ENCODE measurements around the gene PRKACG.
"Not testable (repeated sequence)": the region's sequence is repeated elsewhere in the genome, so short reads cannot be mapped to it uniquely, and the experiment has no call there.

The PRKACG gene

GRCh38 chr9:69020301-69021145, 6.6 kb upstream of the PRKACG start:
- DNase-seq: no peak

- no peak for DNase-seq
Measured at GRCh38 chr9:69019808-69020207, 5.9 kb upstream of the PRKACG start.

DNA sequence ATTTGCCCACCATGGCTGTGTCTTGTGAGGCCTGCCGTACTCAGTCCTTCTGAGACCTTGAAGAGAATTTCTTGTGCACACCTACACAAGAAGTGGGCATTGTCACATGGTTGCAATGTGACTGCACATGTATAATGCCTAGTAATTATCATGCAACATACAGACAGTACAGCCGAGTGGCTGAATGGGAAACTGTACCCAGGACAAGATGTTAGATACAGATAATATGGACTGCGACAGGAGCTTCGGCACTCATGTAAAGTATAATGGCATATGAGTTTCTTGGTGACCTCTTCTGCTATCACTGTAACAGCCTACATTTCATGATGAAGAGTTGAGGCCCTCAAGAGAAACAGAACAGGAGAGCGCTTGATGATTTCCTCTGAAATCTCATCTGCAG, 4.8 kb upstream of the PRKACG start:
- DNase-seq: no peak

DNA sequence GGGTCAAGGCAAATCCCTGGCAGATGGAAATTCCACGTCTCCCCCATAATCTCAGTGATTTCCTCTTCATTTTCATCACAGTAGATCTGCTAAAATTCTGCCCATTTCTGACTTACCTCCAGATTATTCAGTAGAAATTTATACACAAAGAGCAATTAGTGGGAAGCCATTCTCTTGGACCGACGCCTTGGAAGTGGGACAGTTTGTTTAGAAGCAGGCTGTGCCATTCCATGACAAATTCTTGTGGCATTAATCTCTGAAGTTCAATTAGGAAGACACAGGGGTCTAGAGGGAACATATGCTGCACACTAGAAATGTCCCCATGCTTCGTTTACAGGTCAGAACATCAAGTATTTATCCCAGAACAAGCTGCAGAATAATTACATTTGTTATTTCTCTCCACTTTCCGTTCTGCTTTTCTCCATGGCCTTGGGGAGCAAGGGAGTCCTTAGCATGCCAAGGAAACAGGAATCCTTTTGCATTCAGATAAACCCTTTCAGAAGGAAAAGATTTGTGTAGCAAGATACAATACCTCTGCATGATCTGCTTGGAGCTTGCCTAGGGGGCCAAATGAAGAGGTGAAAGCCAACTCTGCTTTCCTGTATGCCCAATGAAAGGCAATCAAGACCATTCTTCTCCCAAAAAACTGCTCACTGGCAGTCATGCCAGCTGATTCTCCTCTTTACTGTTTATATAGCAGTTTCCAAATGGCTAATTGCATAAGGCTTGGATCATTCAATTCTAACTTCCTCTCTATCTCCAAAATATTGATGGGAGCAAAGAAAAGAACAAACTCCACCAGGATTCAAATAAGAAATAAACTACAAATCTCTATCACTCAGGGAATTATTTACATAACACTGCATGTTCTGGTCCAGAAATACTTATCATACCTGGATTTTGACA, 2.5 kb upstream of the PRKACG start:
- no peak for DNase-seq

DNA sequence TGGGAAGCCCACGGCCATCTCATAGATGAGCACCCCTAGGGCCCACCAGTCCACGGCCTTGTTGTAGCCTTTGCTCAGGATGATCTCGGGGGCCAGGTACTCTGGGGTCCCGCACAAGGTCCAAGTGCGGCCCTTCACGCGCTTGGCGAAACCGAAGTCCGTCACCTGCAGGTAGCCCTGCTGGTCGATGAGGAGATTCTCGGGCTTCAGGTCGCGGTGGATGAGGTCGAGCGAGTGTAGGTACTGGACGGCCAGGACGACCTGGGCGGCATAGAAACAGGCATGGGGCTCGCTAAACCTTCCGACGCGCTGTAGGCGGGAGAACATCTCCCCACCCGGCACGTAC, 558 bp downstream of the PRKACG start:
- DNase-seq: no peak

DNA sequence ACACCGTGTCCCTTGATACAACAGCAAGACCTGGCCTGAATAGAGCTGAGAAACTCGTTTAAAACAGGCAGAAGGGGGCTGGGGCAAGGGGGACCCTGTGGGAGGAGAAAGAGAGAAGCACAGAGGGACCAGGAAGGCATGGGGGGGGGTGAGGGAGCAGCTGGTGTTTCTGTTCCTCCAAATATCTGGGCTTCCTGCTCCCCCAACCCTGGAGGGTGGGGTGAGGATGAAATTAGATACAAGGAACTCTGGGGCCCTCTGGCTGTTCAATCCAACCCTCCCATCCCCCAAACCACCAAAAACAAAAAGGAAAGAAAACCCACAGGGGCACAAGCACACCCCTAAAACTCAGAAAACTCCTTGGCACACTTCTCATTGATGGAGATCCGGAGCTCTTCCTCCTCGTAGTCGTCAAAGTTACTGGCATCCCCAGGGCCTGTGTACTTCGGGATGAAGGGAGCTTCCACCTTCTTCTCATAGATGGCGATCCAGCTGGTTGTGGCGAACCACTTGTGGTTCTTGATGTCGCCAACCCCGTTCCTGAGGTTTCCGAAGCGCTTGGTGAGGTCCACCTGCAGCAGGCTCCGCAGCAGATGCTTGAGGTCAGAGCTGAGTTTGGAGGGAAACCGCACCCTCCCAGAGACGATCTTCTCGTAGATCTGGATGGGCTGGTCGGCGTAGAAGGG, 1.1 kb downstream of the PRKACG start:
- DNase-seq: no peak

DNA sequence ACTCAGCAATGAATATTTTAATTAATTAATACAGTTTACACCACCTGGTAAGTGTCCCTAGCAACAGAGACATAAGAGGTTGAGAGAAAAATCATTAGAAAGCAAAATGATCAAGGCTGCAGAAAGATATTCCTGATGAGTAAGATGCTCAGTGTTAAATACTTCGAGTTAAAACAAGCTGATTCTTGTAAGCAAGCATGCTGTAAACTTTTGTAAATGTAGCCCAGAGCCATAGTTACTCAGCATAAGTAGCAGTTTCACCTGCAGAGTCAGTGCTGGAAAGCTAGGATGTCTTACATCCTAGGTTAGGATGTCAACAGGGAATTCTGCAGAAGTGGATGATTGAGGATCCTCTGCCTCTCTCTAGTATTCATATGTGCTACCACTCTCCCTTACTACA, 4.2 kb downstream of the PRKACG start:
- no peak for DNase-seq

DNA sequence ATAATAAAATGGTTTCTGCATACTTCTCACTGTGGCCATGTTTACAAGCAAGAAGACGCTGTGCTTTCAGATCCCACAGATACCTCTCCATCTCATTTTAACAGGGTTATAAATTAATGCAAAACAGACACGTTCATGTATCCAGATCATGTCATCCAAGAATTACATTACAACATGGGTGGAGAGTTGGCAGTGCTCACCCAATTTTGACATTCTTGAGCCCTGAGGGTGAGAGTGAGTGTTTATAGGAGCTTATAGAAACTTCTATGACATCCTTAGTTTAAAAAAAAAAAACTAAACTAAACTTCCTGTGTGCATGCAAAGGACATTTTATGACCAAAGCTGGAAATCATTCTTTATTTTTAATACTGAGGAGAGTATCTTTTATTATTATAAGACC, 9.1 kb downstream of the PRKACG start:
- DNase-seq: peak; percentile 11

- no peak for DNase-seq
Measured at GRCh38 chr9:69003051-69003450, 10.9 kb downstream of the PRKACG start.

- DNase-seq: no peak
Measured at GRCh38 chr9:69001921-69002320, 12.0 kb downstream of the PRKACG start.

- peak; percentile 51 for DNase-seq
Measured at GRCh38 chr9:68999393-69000105, 14.4 kb downstream of the PRKACG start.

DNA sequence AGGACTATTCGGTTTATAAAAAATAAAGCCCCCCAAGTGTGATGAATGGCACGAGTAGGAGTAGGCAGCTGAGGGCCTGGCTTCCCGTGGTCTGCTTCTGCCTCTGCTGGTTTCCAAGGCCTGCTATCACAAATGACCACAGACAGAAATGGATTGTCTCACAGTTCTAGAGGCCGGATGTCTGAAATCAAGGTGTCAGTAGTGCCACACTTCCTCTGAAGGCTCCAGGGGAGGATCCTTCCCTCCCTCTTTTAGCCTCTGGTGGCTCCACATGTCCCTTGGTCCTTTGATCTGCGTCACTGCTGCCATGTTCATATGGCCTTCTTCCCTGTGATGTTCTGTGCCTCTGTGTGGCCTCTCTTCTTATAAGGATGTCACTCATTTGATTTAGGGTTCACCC, 15.1 kb downstream of the PRKACG start:
- DNase-seq: no peak

DNA sequence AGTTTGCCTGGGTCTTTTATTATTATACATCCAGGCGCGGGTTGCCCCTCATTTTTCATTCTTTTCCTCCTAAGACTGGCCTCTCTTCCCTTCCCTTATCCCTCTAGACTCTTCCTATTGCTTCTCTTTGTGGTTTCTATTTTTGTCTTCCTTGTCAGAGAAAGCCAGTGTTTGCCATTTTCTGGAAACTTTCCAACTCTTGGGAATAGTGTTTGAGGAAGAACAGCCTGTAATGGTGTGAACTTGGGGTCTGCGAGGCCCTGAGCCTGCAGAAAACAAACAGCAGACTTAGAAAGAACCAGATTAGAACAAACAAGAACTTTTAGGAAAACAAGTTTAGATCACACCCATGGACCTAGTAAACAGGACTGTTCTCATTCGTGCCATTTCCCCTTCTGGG, 15.5 kb downstream of the PRKACG start:
- no peak for DNase-seq

DNA sequence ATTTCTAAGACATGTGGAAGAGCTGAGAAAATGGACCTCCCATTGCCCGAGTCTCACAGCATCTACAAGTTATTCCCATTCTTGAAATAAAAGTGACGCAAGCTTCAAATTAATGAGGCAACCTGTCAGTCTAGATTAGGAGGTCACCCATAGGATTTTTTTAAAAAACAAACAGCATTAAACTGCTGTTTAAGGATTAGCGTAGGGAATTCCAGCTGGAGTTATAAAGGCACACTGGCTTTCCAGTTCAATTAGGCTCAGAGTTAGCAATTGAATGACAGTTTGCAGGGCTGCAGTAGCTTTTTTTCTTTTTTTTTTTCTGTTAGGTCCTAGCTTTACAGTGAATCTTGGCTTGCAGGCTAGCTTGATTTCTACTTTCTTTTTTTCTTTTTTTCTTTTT, 16.2 kb downstream of the PRKACG start:
- no peak for DNase-seq

DNA sequence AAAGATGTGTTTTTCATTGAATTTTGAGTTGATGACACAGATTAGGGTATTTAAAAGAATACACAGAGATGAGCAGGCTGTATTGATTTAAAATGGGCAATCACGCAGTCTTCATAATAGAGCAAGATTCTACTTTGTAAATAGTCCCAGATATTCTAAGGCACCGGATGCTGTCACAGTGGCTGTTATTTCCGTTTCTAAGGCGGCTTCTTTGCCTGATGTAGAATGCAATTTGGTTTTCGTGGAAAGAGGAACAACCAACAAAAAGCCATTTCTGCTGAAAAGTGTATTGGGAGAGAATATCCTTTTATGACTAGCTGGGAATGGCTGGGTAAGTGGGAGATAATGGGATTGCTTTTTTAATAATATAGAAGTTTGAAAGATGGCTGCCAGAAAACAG, 17.5 kb downstream of the PRKACG start:
- no peak for DNase-seq

DNA sequence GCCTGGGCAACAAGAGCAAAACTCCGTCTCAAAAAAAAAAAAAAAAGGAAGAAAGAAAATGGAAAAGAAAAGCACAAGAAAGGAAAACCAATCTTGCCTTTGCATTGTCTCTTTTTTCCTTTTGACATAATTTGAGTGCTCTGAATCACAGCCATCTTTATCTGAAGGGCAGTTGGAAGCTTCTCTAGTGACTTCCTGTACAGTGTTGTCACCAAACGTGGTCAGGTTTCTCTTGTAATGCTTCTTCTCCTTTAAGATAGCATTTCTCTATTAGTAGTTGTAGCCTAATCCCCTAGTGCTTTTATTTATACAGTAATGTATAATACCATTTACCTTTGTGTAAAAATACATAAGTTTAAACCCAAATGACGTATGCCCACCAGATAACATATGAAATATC, 18.1 kb downstream of the PRKACG start:
- DNase-seq: no peak

DNA sequence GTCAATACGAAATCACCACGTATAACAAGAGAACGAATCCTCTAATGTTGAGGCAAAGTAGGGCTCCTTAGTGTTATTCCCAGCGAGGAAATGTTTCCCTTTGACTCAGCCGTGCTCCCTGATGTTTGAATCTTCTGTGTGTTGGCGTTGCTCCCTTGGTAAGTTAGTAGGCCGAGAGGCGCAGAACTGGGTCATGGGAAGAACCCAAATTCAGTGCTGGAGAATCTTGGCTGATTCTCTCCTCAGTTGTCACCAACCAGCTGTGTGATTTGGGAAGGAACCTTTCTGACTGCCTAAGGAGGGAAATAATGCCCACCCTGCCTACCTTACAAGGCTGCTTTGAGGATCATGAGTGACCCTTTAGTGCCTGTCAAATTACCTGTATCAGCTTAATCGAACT, 22.5 kb downstream of the PRKACG start:
- no peak for DNase-seq

- DNase-seq: not testable (repeated sequence)
Measured at GRCh38 chr9:68986949-68987348, 27.0 kb downstream of the PRKACG start.

GRCh38 chr9:68983522-68984424, 30.1 kb downstream of the PRKACG start:
- no peak for DNase-seq

DNA sequence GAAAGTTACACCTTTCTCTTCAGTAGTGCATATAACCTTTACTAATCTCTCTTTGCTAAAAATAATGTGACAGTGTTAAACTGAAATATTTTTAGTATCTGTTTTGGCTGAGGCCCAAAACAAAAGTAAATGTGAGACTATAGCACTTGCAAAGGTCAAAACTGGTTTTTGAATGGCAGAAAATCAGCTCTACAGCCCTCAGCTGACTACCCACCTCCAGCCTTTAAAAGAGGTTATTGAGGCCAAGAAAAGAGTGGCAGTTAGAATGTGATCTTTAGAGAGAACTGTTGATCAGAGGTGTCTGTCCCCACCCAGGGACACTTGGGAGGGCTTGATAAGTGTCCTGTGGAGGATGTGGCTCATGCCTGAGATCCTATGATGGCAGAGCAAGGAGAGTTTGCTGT, 30.9 kb downstream of the PRKACG start:
- DNase-seq: no peak

GRCh38 chr9:68981789-68982188, 32.1 kb downstream of the PRKACG start:
- peak; percentile 8 for DNase-seq

All from fibroblast of skin of right quadriceps (primary cell).